ENCODE measurements around the gene PLEKHA1.

PLEKHA1 gene

DNA sequence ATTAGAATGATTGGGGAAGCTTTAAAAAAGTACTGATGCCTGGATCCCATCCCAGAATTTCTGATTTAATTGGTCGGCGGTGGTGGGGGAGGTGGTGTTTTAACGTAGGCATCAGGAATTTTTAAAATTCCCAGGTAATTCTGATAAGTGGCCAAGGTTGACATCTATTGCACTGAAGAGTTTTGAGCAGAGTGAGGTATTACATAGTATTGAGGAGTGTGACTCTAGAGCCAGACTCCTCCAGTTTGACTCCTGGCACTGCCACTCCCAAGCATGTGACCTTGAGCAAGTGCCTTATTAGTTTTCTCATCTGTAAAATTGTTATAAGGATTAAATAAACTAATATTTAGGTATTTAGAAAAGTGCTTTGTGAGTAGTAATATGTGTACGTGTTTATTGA, 6.2 kb downstream of the PLEKHA1 start:
- TF ChIP-seq, protein P1, sequence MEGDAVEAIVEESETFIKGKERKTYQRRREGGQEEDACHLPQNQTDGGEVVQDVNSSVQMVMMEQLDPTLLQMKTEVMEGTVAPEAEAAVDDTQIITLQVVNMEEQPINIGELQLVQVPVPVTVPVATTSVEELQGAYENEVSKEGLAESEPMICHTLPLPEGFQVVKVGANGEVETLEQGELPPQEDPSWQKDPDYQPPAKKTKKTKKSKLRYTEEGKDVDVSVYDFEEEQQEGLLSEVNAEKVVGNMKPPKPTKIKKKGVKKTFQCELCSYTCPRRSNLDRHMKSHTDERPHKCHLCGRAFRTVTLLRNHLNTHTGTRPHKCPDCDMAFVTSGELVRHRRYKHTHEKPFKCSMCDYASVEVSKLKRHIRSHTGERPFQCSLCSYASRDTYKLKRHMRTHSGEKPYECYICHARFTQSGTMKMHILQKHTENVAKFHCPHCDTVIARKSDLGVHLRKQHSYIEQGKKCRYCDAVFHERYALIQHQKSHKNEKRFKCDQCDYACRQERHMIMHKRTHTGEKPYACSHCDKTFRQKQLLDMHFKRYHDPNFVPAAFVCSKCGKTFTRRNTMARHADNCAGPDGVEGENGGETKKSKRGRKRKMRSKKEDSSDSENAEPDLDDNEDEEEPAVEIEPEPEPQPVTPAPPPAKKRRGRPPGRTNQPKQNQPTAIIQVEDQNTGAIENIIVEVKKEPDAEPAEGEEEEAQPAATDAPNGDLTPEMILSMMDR (conservative IDR thresholded peaks at IDR 0.05; ENCODE audit: low read depth): no peak
- ChIA-PET CTCF (no interaction called here), POLR2A (ENCODE audit: low non-redundant PET) (no interaction called here)

DNA sequence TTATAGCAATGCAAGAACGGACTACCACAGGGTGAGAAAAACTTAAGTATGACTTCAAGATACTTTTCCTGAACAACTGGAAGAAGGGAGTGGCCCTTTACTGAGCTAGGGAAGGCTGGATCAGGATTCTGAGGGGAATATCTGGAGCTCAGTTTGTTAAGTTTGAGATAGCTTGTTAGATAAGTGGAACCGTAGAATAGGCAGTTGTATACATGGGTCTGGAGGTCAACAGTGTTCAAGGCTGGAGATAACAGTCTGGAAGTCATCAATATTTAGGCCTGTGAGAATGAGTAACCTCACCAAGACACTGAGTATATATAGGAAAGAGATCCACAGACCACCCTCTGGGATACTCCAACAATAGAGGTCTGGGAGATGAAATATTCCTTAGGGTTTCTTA, 7.2 kb downstream of the PLEKHA1 start:
- TF ChIP-seq, protein P1 (conservative IDR thresholded peaks at IDR 0.05; ENCODE audit: low read depth): no peak
- no peak overlapping the region for H3K27ac ChIP-seq
- ChIA-PET CTCF (interaction anchor here (0.9 to 1.3 kb wide), 2 partner anchors 83 to 114 kb away, joined by 3 to 5 read pairs; no protein-coding TSS in a partner anchor), POLR2A (ENCODE audit: low non-redundant PET) (no interaction called here)
- DNase-seq (ENCODE audit: low spot score): no peak

More for the DNA sequence above, 6.2 kb downstream of the PLEKHA1 start:
- H3K27ac ChIP-seq: no peak overlapping the region
- no peak for DNase-seq (ENCODE audit: low spot score)

DNA sequence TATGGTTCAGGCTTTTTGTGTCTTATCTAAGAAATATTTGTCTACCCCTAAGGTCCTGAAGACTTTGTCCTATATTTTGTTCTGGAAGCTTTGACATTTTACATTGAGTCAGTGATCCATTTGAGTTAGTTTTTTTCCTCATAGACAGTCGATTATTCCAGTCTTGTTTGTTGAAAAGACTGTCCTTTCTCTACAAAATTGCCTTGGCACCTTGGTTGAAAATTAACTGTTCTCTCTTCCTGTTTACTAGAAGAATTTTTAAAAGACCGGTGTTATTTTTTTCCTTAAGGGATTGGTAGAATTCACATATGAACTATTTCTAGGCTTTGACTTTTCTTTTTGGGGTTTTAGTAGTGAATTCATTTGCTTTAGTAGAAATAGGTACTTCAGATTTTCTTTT, 12.0 kb downstream of the PLEKHA1 start:
- DNase-seq (ENCODE audit: low spot score): no peak
- H3K27ac ChIP-seq: no peak overlapping the region
- ChIA-PET CTCF (interaction anchor here (0.7 to 1.6 kb wide), 3 partner anchors 11 to 263 kb away, joined by 4 to 7 read pairs (median 4); no protein-coding TSS in a partner anchor), POLR2A (ENCODE audit: low non-redundant PET) (no interaction called here)
- TF ChIP-seq, protein P1 (conservative IDR thresholded peaks at IDR 0.05; ENCODE audit: low read depth): no peak

DNA sequence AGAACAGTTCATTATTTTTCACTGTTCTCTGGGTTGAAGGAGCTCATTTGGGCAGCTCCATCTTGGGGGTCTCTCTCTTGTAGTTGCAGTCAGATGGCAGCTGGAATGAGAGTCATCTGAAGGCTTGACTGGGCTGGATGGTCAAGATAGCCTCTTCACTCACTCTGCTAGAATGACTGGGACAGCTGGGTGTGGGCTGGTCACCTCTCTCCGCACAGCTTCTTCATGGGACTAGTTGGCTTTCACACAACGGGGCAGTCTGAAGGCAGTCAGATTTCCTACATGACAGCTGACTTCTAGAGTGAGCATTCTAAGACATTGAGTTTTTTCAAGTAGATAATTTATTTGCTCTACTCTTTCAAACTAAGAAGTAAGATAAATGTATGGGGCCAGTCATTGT, 13.1 kb downstream of the PLEKHA1 start:
- DNase-seq (ENCODE audit: low spot score): no peak
- peak overlapping the region; percentile 56 for H3K27ac ChIP-seq
- TF ChIP-seq, protein P1 (conservative IDR thresholded peaks at IDR 0.05; ENCODE audit: low read depth): no peak
- CTCF ChIA-PET: interaction anchor here (1.6 kb wide), 1 partner anchor 10 kb away, joined by 7 read pairs; no protein-coding TSS in a partner anchor
- POLR2A ChIA-PET (ENCODE audit: low non-redundant PET): no interaction called here

DNA sequence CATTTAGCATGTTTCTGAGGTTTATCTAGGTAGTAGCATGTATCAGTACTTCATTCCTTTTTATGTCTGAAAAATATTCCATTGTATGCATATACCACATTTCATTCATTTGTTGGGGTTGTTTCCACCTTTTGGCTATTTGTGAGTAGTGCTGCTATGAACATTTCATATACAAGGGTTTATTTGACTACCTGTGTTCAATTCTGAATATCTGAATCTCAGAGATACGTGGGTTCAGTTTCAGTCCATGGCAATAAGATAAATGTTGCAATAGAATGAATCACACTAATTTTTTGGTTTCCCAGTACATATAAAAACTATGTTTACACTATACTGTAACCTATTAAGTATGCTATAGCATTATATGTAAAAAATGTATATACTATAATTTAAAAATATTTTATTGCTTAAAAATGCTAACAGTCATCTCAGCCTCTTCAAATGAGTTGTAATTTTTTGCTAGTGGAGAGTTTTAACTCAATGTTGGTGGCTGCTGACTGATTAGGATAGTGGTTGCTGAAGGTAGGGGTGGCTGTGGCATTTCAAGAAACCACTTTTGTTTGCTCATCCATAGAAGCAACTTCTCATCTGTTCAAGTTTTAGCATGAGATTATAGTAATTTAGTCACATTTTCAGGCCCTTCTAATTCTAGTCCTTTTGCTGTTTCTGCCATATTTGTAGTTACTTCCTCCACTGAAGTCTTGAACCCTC, 13.9 kb downstream of the PLEKHA1 start:
- ChIA-PET CTCF (interaction anchor here (0.6 kb wide), 1 partner anchor 15 kb away, joined by 5 read pairs; no protein-coding TSS in a partner anchor), POLR2A (ENCODE audit: low non-redundant PET) (no interaction called here)
- no peak for DNase-seq (ENCODE audit: low spot score)
- TF ChIP-seq, protein P1 (conservative IDR thresholded peaks at IDR 0.05; ENCODE audit: low read depth): no peak
- no peak overlapping the region for H3K27ac ChIP-seq

DNA sequence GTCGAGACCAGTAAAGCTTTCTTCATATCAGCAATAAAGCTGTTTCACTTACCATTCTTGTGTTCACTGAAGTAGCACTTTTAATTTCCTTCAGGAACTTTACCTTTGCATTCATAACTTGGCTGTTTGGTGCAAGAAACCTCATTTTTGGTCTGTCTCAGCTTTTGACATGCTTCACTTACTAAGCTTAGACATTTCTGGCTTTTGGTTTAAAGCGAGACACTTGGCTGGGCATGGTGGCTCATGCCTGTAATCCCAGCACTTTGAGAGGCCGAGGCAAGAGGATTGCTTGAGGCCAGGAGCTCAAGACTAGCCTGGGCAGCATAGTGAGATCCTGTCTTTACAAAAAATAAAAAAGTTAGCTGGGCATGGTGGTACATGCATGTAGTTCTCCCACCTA, 15.8 kb downstream of the PLEKHA1 start:
- ChIA-PET POLR2A (ENCODE audit: low non-redundant PET) (no interaction called here), CTCF (interaction anchor here (0.9 kb wide), 1 partner anchor 45 kb away, joined by 4 read pairs; no protein-coding TSS in a partner anchor)
- TF ChIP-seq, protein P1 (conservative IDR thresholded peaks at IDR 0.05; ENCODE audit: low read depth): no peak
- DNase-seq (ENCODE audit: low spot score): no peak
- peak overlapping the region; percentile 55 for H3K27ac ChIP-seq
